ENCODE data around the gene LRIG1.

GRCh38 chr3:66431494-66431893 lies 69.3 kb downstream of the LRIG1 start:
- no peak for TF ChIP-seq POLR2AphosphoS5 (IDR thresholded peaks at IDR 0.05; ENCODE audit: low read depth, low read length)
- TF ChIP-seq REST (IDR thresholded peaks at IDR 0.05; ENCODE audit: insufficient read depth in 1 of 2, low read depth in 2 of 2, low read length in 2 of 2), result no peak
- no peak for TF ChIP-seq SIN3A (IDR thresholded peaks at IDR 0.05; ENCODE audit: borderline replicate concordance, insufficient read depth, low read length)
- no peak for TF ChIP-seq FOXP2 (optimal IDR thresholded peaks at IDR 0.05; ENCODE audit: borderline replicate concordance, extremely low read depth, extremely low read length, insufficient read depth)
- TF ChIP-seq TAF1 (IDR thresholded peaks at IDR 0.05; ENCODE audit: borderline replicate concordance, insufficient read depth, low read length), result no peak

Data from PFSK-1 (cell line).